OCI-M2 (cell line): ENCODE measurements around the gene VOPP1.
"Not testable (repeated sequence)": the region's sequence is repeated elsewhere in the genome, so short reads cannot be mapped to it uniquely, and the experiment has no call there.

Experiments used
- DNase-seq: peaks from one replicate; lab custom pipeline; 2025; ENCODE audit not compliant: unreplicated experiment; lab: John Stamatoyannopoulos, UW

The VOPP1 gene

GRCh38 chr7:55582656-55583055 lies 10.4 kb upstream of the VOPP1 start:
- not testable (repeated sequence) for DNase-seq

GRCh38 chr7:55576753-55577152 lies 4.5 kb upstream of the VOPP1 start:
- DNase-seq: no peak

- DNase-seq: no peak
These were observed 3.4 kb upstream of the VOPP1 start for GRCh38 chr7:55575733-55576132.

- DNase-seq: no peak
These were observed 2.8 kb upstream of the VOPP1 start for GRCh38 chr7:55575098-55575497.

GRCh38 chr7:55574051-55574717 lies 1.9 kb upstream of the VOPP1 start:
- DNase-seq: no peak

GRCh38 chr7:55573234-55573900 lies 1.1 kb upstream of the VOPP1 start:
- DNase-seq: no peak

- no peak for DNase-seq
These were observed 558 bp downstream of the VOPP1 start for GRCh38 chr7:55571511-55572377.

- no peak for DNase-seq
These were observed 1.4 kb downstream of the VOPP1 start for GRCh38 chr7:55570939-55571338.

GRCh38 chr7:55570218-55570873 lies 2.0 kb downstream of the VOPP1 start:
- no peak for DNase-seq

GRCh38 chr7:55569797-55570196 lies 2.5 kb downstream of the VOPP1 start:
- DNase-seq: no peak

- no peak for DNase-seq
These were observed 3.0 kb downstream of the VOPP1 start for GRCh38 chr7:55569269-55569663.

GRCh38 chr7:55568613-55569268 lies 3.6 kb downstream of the VOPP1 start:
- no peak for DNase-seq

GRCh38 chr7:55567571-55567970 lies 4.7 kb downstream of the VOPP1 start:
- no peak for DNase-seq

GRCh38 chr7:55565681-55566080 lies 6.6 kb downstream of the VOPP1 start:
- DNase-seq: no peak

- DNase-seq: no peak
These were observed 8.5 kb downstream of the VOPP1 start for GRCh38 chr7:55563596-55564325.

GRCh38 chr7:55561690-55562089 lies 10.6 kb downstream of the VOPP1 start:
- DNase-seq: no peak

- DNase-seq: no peak
These were observed 13.1 kb downstream of the VOPP1 start for GRCh38 chr7:55558962-55559920.

- no peak for DNase-seq
These were observed 14.6 kb downstream of the VOPP1 start for GRCh38 chr7:55557666-55558188.

- DNase-seq: no peak
These were observed 15.8 kb downstream of the VOPP1 start for GRCh38 chr7:55556492-55556891.
